Mammary epithelial cell (primary cell): ENCODE measurements around the gene RTTN.

ENCODE experiments used
- EZH2 ChIP-seq: IDR thresholded peaks from 2 replicates; pipeline ENCODE4 v1.6.1; 2012; ENCODE audit warnings: low read length, inconsistent platforms, borderline replicate concordance
- TF ChIP-seq, protein P1 (sequence below), 2 donors: IDR thresholded peaks in 1 of 2; conservative IDR thresholded peaks in 1 of 2; 2 replicates each; pipeline ENCODE4 v1.5.1; 2011 to 2012; ENCODE audit warnings: inconsistent platforms in 2 of 2, low read length in 2 of 2, mild to moderate bottlenecking in 2 of 2, control low read depth in 1 of 2, low read depth in 1 of 2; ENCODE audit not compliant: insufficient read depth in 1 of 2; ENCODE audit errors: extremely low read depth in 1 of 2

DNA sequence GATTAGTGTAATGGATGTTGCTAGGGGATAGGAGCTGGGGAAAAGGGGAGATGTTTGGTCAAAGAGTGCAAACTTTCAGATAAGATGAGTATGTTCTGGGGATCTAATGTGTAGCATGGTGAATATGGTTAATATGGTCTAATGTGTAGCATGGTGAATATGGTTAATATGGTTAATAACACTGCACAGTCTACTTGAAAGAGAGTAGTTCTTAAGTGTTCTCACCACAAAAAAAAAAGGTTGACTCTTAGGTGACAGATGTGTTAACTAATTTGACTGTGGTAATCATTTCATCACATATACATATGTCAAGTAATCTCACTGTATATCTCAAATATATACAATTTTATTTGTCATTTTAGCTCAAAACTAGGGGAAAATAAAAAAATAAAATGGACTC, 136.5 kb downstream of the RTTN start:
- TF ChIP-seq, protein P1, sequence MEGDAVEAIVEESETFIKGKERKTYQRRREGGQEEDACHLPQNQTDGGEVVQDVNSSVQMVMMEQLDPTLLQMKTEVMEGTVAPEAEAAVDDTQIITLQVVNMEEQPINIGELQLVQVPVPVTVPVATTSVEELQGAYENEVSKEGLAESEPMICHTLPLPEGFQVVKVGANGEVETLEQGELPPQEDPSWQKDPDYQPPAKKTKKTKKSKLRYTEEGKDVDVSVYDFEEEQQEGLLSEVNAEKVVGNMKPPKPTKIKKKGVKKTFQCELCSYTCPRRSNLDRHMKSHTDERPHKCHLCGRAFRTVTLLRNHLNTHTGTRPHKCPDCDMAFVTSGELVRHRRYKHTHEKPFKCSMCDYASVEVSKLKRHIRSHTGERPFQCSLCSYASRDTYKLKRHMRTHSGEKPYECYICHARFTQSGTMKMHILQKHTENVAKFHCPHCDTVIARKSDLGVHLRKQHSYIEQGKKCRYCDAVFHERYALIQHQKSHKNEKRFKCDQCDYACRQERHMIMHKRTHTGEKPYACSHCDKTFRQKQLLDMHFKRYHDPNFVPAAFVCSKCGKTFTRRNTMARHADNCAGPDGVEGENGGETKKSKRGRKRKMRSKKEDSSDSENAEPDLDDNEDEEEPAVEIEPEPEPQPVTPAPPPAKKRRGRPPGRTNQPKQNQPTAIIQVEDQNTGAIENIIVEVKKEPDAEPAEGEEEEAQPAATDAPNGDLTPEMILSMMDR (conservative IDR thresholded peaks at IDR 0.05 in 1 of 2, IDR thresholded peaks at IDR 0.05 in 1 of 2; ENCODE audit: extremely low read depth in 1 of 2, insufficient read depth in 1 of 2, low read depth in 1 of 2, low read length in 2 of 2) = no peak
- no peak for TF ChIP-seq EZH2
